GM21447 (cell line): ENCODE measurements around the gene RHOH.
"Not testable (repeated sequence)": the region's sequence is repeated elsewhere in the genome, so short reads cannot be mapped to it uniquely, and the experiment has no call there.

ENCODE experiments used
- ATAC-seq: cut with Tn5 transposase; IDR thresholded peaks from one replicate; pipeline ENCODE4 v1.9.1; 2021; ENCODE audit not compliant: unreplicated experiment

Gene RHOH

GRCh38 chr4:40256817-40257216 lies 60.0 kb downstream of the RHOH start:
- ATAC-seq, result no peak

- ATAC-seq, result no peak
These were observed 61.8 kb downstream of the RHOH start for GRCh38 chr4:40258627-40259026.

GRCh38 chr4:40261231-40262076 lies 64.6 kb downstream of the RHOH start:
- no peak for ATAC-seq

- ATAC-seq, result no peak
These were observed 65.3 kb downstream of the RHOH start for GRCh38 chr4:40262077-40262528.

- no peak for ATAC-seq
These were observed 66.0 kb downstream of the RHOH start for GRCh38 chr4:40262861-40263260.

GRCh38 chr4:40264497-40264896 lies 67.7 kb downstream of the RHOH start:
- no peak for ATAC-seq

GRCh38 chr4:40264995-40265909 lies 68.4 kb downstream of the RHOH start:
- ATAC-seq, result peak; percentile 67

- peak; percentile 30 for ATAC-seq
These were observed 69.1 kb downstream of the RHOH start for GRCh38 chr4:40265910-40266274.

GRCh38 chr4:40269133-40269532 lies 72.3 kb downstream of the RHOH start:
- ATAC-seq, result no peak

GRCh38 chr4:40270609-40271008 lies 73.8 kb downstream of the RHOH start:
- ATAC-seq, result no peak

GRCh38 chr4:40275065-40275730 lies 78.4 kb downstream of the RHOH start:
- ATAC-seq, result no peak

GRCh38 chr4:40276546-40276945 lies 79.7 kb downstream of the RHOH start:
- no peak for ATAC-seq

GRCh38 chr4:40280586-40280985 lies 83.8 kb downstream of the RHOH start:
- no peak for ATAC-seq

GRCh38 chr4:40281099-40281498 lies 84.3 kb downstream of the RHOH start:
- ATAC-seq, result no peak

- ATAC-seq, result no peak
These were observed 85.1 kb downstream of the RHOH start for GRCh38 chr4:40281913-40282312.

GRCh38 chr4:40282857-40283256 lies 86.0 kb downstream of the RHOH start:
- not testable (repeated sequence) for ATAC-seq

GRCh38 chr4:40283413-40283812 lies 86.6 kb downstream of the RHOH start:
- ATAC-seq, result no peak

GRCh38 chr4:40283968-40284367 lies 87.1 kb downstream of the RHOH start:
- no peak for ATAC-seq

GRCh38 chr4:40285692-40286091 lies 88.9 kb downstream of the RHOH start:
- ATAC-seq, result no peak

- ATAC-seq, result no peak
These were observed 91.7 kb downstream of the RHOH start for GRCh38 chr4:40288566-40288965.
